Measurements from ENCODE around the gene XBP1. TPM values are rescaled to one million over a fixed set of nuclear protein-coding genes. Genes with fewer than 3 reads are reported as not detected.

XBP1 gene
- total RNA-seq, 4 donors from 2014 or later = 111 to 166 (median 131) TPM

DNA sequence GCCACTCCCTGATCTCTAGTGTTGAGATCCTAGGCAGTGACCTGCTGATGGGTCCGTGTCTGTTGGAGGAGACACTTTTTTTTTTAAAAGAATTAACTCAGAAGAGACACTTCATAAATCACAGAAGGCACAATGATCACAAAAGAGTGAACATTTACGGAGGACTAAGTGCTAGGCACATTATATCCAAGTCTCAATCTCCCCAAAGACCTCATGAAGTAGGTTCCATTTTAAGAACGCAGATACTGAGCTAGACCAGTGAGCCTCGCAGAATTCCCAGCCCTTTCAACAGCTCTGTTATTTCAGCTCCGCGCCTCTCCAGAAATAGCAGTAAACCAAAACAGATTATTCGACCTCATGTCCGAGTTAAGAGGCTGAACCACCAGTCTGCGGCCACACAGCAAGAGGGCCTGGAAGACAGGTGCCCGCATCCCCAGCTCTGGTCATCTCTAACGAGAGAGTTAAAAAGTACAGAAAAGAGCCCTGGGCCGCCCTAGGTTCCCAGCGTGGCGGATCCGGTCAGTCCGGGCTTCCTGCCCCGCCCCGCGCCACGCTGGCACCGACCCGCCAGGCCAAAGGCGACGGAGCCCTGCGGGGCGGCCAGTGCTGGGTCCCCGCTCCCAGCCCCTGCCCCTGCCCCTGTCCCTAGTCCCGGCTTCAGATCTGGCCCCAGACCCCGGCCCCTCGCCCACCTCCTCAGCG, 612 bp downstream of the XBP1 start:
- DNase-seq = no peak
- TF ChIP-seq POLR2A (IDR thresholded peaks at IDR 0.05) = no peak
- no peak for TF ChIP-seq CTCF (IDR thresholded peaks at IDR 0.05)
- peak overlapping the region; percentile 95 to 100 (median 100) for H3K27ac ChIP-seq
- 0% methylated on average over 13 to 19 of the region's 31 CpGs for WGBS, 2 donors
- peaks cover 20 to 79% (median 36%) of the 10 kb centered on the region in 3 donors for H3K4me1 ChIP-seq
- H3K4me3 ChIP-seq = peak overlapping the region; percentile 67 to 100 (median 92)
- peaks cover 16 to 38% (median 16%) of the 10 kb centered on the region in 3 donors for H3K36me3 ChIP-seq
- H3K9me3 ChIP-seq = no peaks in the 10 kb centered on the region
- no peaks in the 10 kb centered on the region for H3K27me3 ChIP-seq
- intact Hi-C loops (cut with DNase I) = no loop called here

DNA sequence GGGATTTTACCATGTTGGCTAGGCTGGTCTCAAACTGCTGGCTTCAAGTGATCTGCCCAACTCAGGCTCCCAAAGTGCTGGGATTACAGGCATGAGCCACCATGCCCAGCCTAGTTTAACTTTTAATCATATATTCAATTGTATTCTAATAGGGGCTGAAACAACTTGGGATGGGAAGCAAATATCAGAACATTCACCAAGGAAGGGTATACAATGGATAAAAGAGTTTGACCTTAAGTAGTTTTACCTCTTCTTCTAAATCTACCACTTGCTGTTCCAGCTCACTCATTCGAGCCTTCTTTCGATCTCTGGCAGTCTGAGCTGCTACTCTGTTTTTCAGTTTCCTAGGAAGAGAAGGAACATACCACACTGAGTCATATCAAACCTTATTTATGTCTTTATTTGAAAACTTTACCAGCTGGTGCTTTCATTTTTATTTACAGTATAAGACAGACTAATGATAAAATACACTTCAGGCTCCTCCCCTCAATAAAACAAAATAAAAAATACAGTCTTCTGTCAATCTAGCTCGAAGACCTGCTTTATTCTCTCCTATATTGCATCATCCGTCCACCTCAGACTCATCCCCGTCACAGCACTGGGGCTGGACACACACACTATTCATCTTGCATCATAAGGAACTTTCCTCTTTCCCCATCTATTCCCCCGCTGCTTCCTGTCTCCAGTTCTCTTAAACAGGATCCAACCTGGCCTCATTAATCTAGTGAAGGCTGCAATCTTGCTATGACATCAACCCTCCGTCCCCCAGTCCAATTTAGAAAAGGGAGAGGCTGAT, 1.4 kb downstream of the XBP1 start:
- Histone ChIP-seq H3K27ac (peak overlapping the region; percentile 95 to 100 (median 100)), H3K36me3 (peaks cover 19 to 45% (median 24%) of the 10 kb centered on the region in 3 donors), H3K27me3 (no peaks in the 10 kb centered on the region), H3K9me3 (no peaks in the 10 kb centered on the region), H3K4me1 (peaks cover 20 to 83% (median 39%) of the 10 kb centered on the region in 3 donors), H3K4me3 (peak overlapping the region; percentile 67 to 100 (median 92))
- 2 to 3% methylated on average over 7 of the region's 7 CpGs for WGBS, 2 donors
- TF ChIP-seq CTCF (IDR thresholded peaks at IDR 0.05) (no peak), POLR2A (IDR thresholded peaks at IDR 0.05) (peak in 3 of 4 donors; percentile 14 to 69 (median 65))
- intact Hi-C loops (cut with DNase I) = no loop called here
- DNase-seq = no peak

DNA sequence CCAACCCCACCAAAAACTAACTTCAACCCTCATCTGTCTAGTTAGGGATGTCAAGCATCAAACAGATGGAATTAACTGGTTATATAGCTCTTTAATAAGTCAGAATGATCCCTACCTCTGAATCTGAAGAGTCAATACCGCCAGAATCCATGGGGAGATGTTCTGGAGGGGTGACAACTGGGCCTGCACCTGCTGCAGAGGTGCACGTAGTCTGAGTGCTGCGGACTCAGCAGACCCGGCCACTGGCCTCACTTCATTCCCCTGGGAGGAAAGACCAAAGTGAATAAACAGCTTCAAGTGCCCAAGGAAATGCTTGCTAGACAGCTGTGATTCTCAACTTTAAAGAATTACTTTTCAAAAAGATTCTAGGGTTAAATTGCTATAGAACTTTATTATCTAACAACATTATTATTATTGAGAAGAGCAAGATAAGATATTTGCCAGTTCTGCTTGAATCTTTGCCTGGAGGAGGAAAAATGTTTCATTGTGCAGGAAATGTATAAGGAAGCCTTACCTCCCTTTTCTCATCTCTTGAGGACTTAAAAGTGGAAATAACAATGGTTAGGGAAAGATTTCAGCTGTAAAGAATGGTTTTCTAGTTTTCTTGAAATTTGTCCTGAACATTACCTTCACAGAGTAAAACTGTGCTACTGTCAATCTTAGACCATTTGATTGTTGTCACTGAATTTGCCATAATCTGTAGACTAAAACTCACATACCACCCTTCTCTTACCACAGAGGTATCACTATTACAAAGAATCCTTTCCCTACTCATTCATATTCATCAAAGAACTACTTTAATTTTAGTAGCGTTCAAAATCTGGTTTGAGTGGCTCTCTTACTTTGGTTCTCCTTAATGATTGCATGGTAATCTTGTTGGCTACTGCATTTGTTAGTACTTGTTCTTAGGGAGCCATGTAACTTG, 4.2 kb downstream of the XBP1 start:
- no peaks in the 10 kb centered on the region for H3K27me3 ChIP-seq
- intact Hi-C loops (cut with DNase I) = no loop called here
- no peaks in the 10 kb centered on the region for H3K9me3 ChIP-seq
- H3K4me3 ChIP-seq = no peak overlapping the region
- peaks cover 8 to 56% (median 27%) of the 10 kb centered on the region in 3 donors for H3K4me1 ChIP-seq
- peaks cover 19 to 64% (median 29%) of the 10 kb centered on the region in 3 donors for H3K36me3 ChIP-seq
- WGBS, 2 donors = 65 to 93% methylated on average over 5 of the region's 5 CpGs
- peak overlapping the region in 2 of 4 donors; percentile 7 to 36 for H3K27ac ChIP-seq
- no peak for TF ChIP-seq POLR2A (IDR thresholded peaks at IDR 0.05)
- DNase-seq = no peak

- 78 to 81% methylated on average over 5 to 6 of the region's 6 CpGs for WGBS, 2 donors
- Histone ChIP-seq H3K4me1 (peaks cover 7 to 53% (median 26%) of the 10 kb centered on the region in 3 donors), H3K36me3 (peaks cover 19 to 71% (median 29%) of the 10 kb centered on the region in 3 donors), H3K27me3 (no peaks in the 10 kb centered on the region), H3K9me3 (no peaks in the 10 kb centered on the region), H3K4me3 (no peak overlapping the region), H3K27ac (no peak overlapping the region)
- intact Hi-C loops (cut with DNase I) = no loop called here
- no peak for DNase-seq
- no peak for TF ChIP-seq POLR2A (IDR thresholded peaks at IDR 0.05)
- TF ChIP-seq CTCF (IDR thresholded peaks at IDR 0.05) = no peak
These were observed 5.2 kb downstream of the XBP1 start for GRCh38 chr22:28795071-28795693.

Data from esophagus squamous epithelium (tissue), 5 donors.